ENCODE data around the gene MYO1D.

DNA sequence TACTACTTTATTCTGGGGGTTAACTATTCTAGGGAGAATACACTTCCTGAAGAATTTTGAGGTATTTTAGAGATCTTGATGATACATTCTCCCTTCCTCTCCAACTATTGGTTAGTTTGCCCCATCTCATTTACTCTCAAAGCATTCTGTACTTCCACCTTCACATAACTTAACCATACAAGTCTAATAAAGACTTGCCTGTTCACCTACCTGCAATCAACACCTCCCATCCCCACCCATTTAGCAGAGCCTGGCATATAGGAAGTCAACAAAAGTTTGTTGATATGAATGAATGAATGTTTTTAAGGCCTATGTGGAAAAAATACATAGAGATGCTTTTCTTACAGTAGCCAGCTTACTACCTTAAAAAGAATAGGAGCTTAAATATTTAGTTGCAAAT, 50.8 kb downstream of the MYO1D start:
- TF ChIP-seq, protein P1, sequence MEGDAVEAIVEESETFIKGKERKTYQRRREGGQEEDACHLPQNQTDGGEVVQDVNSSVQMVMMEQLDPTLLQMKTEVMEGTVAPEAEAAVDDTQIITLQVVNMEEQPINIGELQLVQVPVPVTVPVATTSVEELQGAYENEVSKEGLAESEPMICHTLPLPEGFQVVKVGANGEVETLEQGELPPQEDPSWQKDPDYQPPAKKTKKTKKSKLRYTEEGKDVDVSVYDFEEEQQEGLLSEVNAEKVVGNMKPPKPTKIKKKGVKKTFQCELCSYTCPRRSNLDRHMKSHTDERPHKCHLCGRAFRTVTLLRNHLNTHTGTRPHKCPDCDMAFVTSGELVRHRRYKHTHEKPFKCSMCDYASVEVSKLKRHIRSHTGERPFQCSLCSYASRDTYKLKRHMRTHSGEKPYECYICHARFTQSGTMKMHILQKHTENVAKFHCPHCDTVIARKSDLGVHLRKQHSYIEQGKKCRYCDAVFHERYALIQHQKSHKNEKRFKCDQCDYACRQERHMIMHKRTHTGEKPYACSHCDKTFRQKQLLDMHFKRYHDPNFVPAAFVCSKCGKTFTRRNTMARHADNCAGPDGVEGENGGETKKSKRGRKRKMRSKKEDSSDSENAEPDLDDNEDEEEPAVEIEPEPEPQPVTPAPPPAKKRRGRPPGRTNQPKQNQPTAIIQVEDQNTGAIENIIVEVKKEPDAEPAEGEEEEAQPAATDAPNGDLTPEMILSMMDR (IDR thresholded peaks at IDR 0.05): no peak
- TF ChIP-seq POLR2AphosphoS5 (IDR thresholded peaks at IDR 0.05) (no peak), POLR2A (IDR thresholded peaks at IDR 0.05) (no peak)
